GM20000 (cell line): ENCODE results near the gene LCN12.

Source experiments
- DNase-seq: peaks from one replicate; pipeline ENCODE4 v3.0.0; 2012; ENCODE audit warnings: low spot score
- CTCF ChIP-seq: IDR thresholded peaks from 2 replicates; pipeline ENCODE4 v1.5.1; 2012; ENCODE audit warnings: mild to moderate bottlenecking, control low read depth; ENCODE audit errors: extremely low read depth, missing control alignments

Gene LCN12

GRCh38 chr9:136913701-136914438 is 38.2 kb upstream of the LCN12 start:
- no peak for DNase-seq
- no peak for TF ChIP-seq CTCF

GRCh38 chr9:136915632-136916329 is 36.3 kb upstream of the LCN12 start:
- TF ChIP-seq CTCF: no peak
- no peak for DNase-seq

GRCh38 chr9:136916330-136917184 is 35.5 kb upstream of the LCN12 start:
- no peak for TF ChIP-seq CTCF
- no peak for DNase-seq

- no peak for TF ChIP-seq CTCF
- DNase-seq: no peak
Measured at GRCh38 chr9:136917902-136918301, 34.2 kb upstream of the LCN12 start.

GRCh38 chr9:136920069-136920468 is 32.0 kb upstream of the LCN12 start:
- no peak for TF ChIP-seq CTCF
- DNase-seq: no peak

- TF ChIP-seq CTCF: no peak
- no peak for DNase-seq
Measured at GRCh38 chr9:136920734-136921231, 31.3 kb upstream of the LCN12 start.
